Left lung (tissue), 10 donors: ENCODE data around the gene TBX10. TPM values are rescaled to one million over a fixed set of nuclear protein-coding genes. Genes with fewer than 3 reads are reported as not detected.
"Not testable (repeated sequence)": the region's sequence is repeated elsewhere in the genome, so short reads cannot be mapped to it uniquely, and the experiment has no call there.

Experiments
- ATAC-seq: fragments of 200-7000 bp; cut with Tn5 transposase; one replicate; pipeline ENCODE4 v1.9.1; 2020; ENCODE audit warnings: moderate library complexity
- DNase-seq, 4 donors: peaks; one replicate each; pipeline ENCODE4 v3.0.0-alpha.2; 2013 to 2020
- H3K27ac ChIP-seq, 2 donors: fragments of 200-600 bp; sonication (generic) in 1 of 2; one replicate each; pipeline versions ENCODE4 v1.5.0 to v1.8.0; 2020 to 2021
- H3K27me3 ChIP-seq, 2 donors: fragments of 200-600 bp; sonication (generic) in 1 of 2; one replicate each; pipeline versions ENCODE4 v1.5.0 to v1.8.0; 2020 to 2021
- H3K36me3 ChIP-seq, 2 donors: fragments of 200-600 bp; sonication (generic) in 1 of 2; one replicate each; pipeline versions ENCODE4 v1.5.0 to v1.8.0; 2020 to 2021
- H3K4me1 ChIP-seq, 2 donors: fragments of 200-600 bp; one replicate each; pipeline ENCODE4 v1.8.0; 2021
- H3K4me3 ChIP-seq, 2 donors: fragments of 200-600 bp; sonication (generic) in 1 of 2; one replicate each; pipeline versions ENCODE4 v1.5.0 to v1.8.0; 2020 to 2021; ENCODE audit warnings: mild to moderate bottlenecking in 1 of 2
- H3K9me3 ChIP-seq, 2 donors: fragments of 200-600 bp; sonication (generic) in 1 of 2; one replicate each; pipeline versions ENCODE4 v1.5.0 to v1.8.0; 2020 to 2021
- CTCF ChIP-seq, 2 donors: fragments of 200-600 bp; sonication (generic) in 1 of 2; IDR thresholded peaks; one replicate each; pipeline versions ENCODE4 v1.5.0 to v1.8.0; 2021; ENCODE audit warnings: antibody characterized with exemption in 2 of 2
- intact Hi-C, 2 donors: fragments of 100-400 bp; cut with DNase I; formaldehyde crosslinking; loops; one replicate each; pipeline versions ENCODE4 v1.11.2 to v1.14.2; 2022
- polyA plus RNA-seq, 6 donors: library from polyadenylated mRNA; unstranded; fragments of 120-200 nt; gene quantifications; one replicate each; pipeline ENCODE4 v1.2.1, GENCODE V29; 2013; ENCODE audit not compliant: insufficient read length in 6 of 6
- total RNA-seq, 2 donors: library from RNA; stranded (reverse); fragmentation: NEBNext Ultra II Directional; extraction: Animal tissue kit (Norgen Biotek cat#: 25700); gene quantifications; one replicate each; pipeline ENCODE4 v1.2.1, GENCODE V29; 2021
- donor health status: DM: no; HTN: yes; CAD: no.
- donor health status: DM: no; HTN: no; CAD: no.

Gene TBX10
- total and polyA plus RNA-seq, 8 donors = 0.18 TPM; not detected in 7

- peaks cover 0 to 32% of the 10 kb centered on the region in 2 donors for H3K27me3 ChIP-seq
- H3K4me1 ChIP-seq, ATAC-seq, intact Hi-C loops, H3K9me3 ChIP-seq, H3K36me3 ChIP-seq, DNase-seq, H3K27ac ChIP-seq, H3K4me3 ChIP-seq: not testable (repeated sequence)
Observed at GRCh38 chr11:67618901-67619659, 20.5 kb downstream of the TBX10 start.

GRCh38 chr11:67617243-67617953 is 22.2 kb downstream of the TBX10 start:
- no peak overlapping the region for H3K27ac ChIP-seq
- H3K9me3 ChIP-seq = no peaks in the 10 kb centered on the region
- TF ChIP-seq CTCF (IDR thresholded peaks at IDR 0.05) = no peak
- ATAC-seq (no peak), DNase-seq (no peak)
- peaks cover 4 to 15% of the 10 kb centered on the region in 2 donors for H3K4me1 ChIP-seq
- intact Hi-C loops = no loop called here
- H3K4me3 ChIP-seq = no peak overlapping the region
- peaks cover 0 to 9% of the 10 kb centered on the region in 2 donors for H3K36me3 ChIP-seq
- peaks cover 0 to 33% of the 10 kb centered on the region in 2 donors for H3K27me3 ChIP-seq

- H3K4me1 ChIP-seq = peaks cover 4 to 15% of the 10 kb centered on the region in 2 donors
- TF ChIP-seq CTCF (IDR thresholded peaks at IDR 0.05) = no peak
- no peaks in the 10 kb centered on the region for H3K9me3 ChIP-seq
- no peak overlapping the region for H3K27ac ChIP-seq
- ATAC-seq (peak; percentile 11), DNase-seq (no peak)
- intact Hi-C loops = no loop called here
- peaks cover 0 to 33% of the 10 kb centered on the region in 2 donors for H3K27me3 ChIP-seq
- no peak overlapping the region for H3K4me3 ChIP-seq
- H3K36me3 ChIP-seq = peaks cover 0 to 17% of the 10 kb centered on the region in 2 donors
Observed at GRCh38 chr11:67616431-67617242, 22.9 kb downstream of the TBX10 start.

- Histone ChIP-seq H3K4me1 (peaks cover 4 to 15% of the 10 kb centered on the region in 2 donors), H3K4me3 (no peak overlapping the region), H3K27ac (no peak overlapping the region), H3K36me3 (peaks cover 0 to 24% of the 10 kb centered on the region in 2 donors), H3K27me3 (peaks cover 0 to 33% of the 10 kb centered on the region in 2 donors), H3K9me3 (no peaks in the 10 kb centered on the region)
- DNase-seq (no peak), ATAC-seq (no peak)
- intact Hi-C loops = no loop called here
- no peak for TF ChIP-seq CTCF (IDR thresholded peaks at IDR 0.05)
Observed at GRCh38 chr11:67615728-67616430, 23.7 kb downstream of the TBX10 start.
